NT2/D1 (cell line): ENCODE measurements around the gene RETREG1.

Source experiments
- SUZ12 ChIP-seq: IDR thresholded peaks from 2 replicates; pipeline ENCODE4 v1.6.1; 2011; ENCODE audit not compliant: insufficient read length, insufficient read depth; ENCODE audit errors: extremely low read depth
- YY1 ChIP-seq: IDR thresholded peaks from 2 replicates; pipeline ENCODE4 v1.6.1; 2011; ENCODE audit not compliant: insufficient read length, insufficient read depth
- ZNF274 ChIP-seq: IDR thresholded peaks from 2 replicates; pipeline ENCODE4 v1.6.1; 2011; ENCODE audit warnings: mild to moderate bottlenecking, low read depth, low read length

DNA sequence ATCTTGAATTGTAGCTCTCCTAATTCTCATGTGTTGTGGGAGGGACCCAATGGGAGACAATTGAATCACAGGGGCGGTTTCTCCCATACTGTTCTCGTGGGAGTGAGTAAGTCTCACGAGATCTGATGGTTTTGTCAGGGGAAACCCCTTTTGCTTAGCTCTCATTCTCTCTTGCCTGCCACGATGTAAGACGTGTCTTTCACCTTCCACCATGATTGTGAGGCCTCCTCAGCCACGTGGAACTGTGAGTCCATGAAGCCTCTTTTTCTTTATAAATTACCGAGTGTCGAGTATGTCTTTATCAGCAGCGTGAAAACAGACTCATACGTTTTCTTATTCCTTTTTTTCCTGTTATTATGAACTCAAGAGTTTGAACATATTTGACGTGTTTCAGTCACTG, 39.1 kb downstream of the RETREG1 start:
- TF ChIP-seq YY1 (no peak), ZNF274 (no peak), SUZ12 (no peak)
